DMS 273 (cell line): ENCODE results near the gene RANBP17.

Source experiments
- DNase-seq: peaks from one replicate; lab custom pipeline; 2025; ENCODE audit not compliant: unreplicated experiment; lab: John Stamatoyannopoulos, UW

RANBP17 gene

DNA sequence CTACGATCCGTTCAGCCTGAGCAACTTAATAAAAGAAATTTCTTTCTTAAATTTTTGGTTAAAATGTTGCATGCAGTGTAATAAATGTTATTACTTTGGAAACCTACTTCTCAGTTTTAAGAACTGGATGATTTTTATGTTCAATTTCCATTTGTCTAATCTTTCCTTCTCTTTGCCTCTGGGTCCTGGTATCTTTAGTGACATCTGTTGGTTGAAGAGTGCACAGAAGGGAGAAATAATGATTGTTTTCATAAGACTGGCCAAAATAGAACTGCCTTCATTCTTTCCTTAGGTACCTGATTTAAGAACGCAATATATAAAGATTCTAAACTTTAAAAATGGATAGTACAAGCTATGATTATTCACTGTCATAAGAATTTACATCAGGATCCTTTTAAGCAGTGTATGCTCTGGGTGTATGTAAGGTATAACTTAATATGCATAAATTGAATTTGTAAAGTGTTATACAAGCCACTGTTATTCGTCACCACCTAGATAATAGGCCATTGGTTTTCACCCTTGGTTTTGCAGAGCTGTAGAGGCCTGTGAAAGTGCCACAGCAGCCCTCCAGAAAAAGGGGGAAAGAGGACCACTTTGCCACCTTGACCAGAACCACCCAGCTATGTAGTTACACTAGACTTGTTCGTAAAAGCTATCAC, 364.4 kb downstream of the RANBP17 start:
- DNase-seq = peak; percentile 21

DNA sequence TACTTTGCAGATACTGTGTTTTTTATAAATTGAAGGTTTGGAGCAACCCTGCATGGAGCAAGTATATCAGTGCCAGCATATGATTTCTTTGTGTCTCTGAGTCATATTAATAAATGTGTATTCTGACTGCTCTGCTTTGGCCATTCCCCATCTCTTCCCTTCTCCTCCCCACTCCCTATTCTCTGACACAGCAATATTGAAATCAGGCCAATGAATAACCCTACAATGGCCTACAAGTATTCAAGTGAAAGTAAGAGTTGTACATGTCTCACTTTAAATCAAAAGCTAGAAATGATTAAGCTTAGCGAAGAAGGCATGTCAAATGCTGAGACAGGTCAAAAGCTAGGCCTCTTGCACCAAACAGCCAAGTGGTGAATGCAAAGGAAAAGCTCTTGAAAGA, 365.0 kb downstream of the RANBP17 start:
- DNase-seq = no peak

DNA sequence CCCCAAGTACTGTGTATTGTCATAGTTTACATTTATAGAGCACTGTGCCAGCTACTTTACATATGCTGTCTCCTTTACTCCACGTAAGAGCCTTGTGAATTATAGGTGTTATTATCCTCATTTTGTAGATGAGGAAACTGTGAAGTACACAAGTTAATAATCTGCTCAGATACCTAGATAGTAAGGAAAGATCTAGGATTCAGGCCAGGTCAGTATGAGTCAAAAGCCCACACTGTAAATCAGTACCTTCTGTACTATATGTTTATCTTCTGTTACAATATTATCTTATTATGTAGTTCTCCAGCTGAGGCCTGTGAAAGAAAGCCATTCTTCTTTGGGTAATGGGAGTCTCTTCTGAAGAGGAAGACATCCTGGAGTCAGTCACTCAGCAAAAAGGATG, 374.8 kb downstream of the RANBP17 start:
- no peak for DNase-seq

DNA sequence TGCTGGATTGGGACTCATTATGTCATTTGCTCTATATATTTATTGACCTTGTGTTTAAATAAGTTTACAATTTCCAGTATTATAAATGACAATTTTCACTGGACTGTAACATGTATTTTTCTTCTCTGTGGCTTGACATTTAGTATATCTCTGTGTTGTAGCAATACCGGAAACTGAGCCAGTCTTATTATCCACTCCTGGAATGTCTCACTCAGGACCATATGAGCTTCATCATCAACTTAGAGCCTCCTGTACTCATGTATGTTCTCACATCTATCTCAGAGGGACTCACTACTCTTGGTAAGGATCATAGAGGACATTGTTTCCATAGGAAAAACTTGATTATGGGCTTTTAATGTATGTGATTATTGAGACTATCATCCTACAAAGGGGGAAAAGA, 380.7 kb downstream of the RANBP17 start:
- DNase-seq = no peak

DNA sequence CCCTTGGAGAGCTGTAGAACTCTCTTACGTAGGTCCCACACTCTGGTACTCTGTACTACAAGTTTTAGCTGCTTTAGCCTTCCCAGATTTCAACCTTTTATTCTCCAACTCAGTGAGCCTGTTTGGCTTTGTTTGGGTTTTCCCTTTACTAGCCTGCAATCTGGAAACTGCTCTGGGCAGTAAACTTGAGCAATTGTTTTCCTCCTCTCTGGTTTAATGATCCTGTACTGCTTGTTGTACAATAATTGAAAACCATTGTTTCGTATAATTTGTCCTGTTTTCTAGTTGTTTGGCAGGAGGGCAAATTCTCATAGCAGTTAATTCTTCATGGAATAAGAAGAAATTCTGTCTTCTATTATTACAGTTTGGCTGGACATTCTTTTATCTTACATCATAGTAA, 384.4 kb downstream of the RANBP17 start:
- DNase-seq = no peak

DNA sequence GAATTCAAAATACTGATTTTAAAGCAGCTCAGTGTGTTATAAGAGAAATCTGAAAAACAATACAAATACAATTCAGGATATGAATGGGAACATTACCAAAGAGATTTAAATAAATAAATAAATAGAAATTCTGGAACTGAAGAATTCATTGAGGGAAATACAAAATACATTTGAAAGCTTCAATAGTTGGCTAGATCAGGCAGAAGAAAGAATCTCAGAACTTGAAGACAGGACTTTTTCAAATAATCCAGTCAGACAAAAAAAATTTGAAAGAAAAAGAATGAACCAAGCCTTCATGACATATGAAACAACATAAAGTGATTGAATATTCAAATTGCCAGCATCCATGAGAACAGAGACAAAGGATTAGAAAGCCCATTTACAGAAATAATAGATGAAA, 387.6 kb downstream of the RANBP17 start:
- peak; percentile 4 for DNase-seq

DNA sequence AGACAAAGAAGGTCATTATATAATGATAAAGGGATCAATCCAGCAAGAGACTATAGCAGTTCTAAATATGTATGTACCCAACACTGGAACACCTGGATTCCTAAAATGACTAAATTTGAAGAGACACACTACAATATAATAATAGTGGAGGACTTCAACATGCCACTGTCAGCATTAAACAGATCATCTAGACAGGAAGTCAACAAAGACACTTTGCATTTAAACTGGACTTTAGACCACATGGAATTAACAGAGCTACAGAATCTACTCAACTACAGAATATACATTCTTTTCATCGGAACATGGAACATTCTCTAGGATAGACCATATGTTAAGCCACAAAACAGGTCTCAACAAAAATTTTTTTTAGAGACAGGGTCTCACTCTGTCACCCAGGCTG, 388.9 kb downstream of the RANBP17 start:
- DNase-seq = no peak

DNA sequence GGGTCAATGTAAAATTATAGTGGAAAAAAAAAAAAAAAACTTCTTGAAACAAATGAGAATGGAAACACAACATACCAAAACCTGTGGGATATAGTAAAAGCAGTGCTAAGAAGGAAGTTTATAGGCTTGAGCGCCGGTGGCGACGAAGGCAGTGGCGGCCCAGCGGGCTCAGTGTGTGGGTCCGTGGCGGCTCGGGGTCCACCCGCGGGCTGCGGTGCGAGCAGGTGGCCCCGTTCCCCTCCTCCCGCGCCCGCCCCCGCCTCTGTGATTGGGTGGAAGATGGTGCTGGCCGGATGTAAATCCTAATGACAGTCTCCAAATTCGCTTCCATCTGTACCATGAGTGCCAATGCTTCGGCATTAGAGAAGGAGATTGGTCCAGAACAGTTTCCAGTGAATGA, 389.7 kb downstream of the RANBP17 start:
- DNase-seq = no peak

DNA sequence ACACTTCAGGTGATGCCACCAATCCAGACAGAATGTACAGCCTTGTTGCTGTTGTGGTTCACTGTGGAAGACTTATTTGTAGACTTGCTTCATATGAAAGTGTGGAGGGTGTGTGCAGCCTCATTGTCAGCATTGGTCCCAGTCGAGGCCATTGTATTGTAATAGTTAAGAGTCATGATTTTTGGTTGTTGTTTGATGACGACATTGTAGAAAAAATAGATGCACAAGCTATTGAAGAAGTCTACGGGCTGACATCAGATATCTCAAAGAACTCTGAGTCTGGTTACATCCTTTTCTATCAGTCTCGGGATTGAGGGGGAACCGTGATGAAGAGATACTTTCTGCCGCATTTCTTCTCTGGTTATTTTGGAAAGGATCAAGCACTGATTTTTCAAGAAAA, 390.9 kb downstream of the RANBP17 start:
- no peak for DNase-seq

DNA sequence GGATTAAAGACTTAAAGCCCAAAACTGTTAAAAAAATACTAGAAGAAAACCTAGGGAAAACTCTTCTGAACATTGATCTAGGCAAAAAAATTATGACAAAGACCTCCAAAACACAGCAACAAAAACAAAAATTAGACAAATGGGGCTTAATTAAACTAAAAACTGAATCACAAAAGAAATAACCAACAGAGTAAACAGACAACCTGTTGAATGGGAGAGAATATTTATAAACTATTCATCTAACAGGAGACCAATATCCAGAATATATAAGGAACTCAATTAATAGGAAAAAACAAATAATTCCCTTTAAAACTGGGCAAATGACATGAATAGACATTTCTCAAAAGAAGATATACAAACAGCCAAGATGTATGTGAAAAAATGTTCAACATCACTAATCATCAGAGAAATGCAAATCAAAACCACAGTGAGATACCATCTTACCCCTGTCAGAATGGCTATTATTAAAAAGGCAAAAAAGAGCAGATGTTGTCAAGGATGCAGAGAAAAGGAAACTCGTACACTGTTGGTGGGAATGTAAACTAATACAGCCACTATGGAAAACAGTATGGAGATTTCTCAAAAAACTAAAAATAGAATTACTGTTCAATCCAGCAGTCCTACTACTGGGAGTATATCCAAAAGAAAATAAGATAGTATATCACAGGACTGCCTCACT, 397.1 kb downstream of the RANBP17 start:
- no peak for DNase-seq

DNA sequence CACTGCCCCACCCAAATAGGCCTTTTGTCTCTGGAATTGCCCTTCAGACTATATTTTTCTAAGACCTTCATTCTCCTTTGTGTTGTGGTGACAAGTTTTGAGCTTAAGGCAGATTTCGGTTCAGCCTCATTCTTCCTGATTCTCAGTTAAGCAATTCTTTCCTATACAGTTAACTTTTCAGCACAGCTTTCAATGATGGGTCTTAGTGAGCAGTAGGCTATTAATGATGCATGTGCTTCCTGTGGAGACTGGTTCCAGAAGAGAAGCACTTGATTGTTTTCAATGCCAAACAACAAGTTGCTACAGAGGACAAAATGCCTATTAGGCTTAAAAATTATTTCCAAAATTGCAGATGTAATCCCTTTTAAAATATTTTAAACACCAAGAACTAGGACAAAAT, 399.5 kb downstream of the RANBP17 start:
- no peak for DNase-seq

DNA sequence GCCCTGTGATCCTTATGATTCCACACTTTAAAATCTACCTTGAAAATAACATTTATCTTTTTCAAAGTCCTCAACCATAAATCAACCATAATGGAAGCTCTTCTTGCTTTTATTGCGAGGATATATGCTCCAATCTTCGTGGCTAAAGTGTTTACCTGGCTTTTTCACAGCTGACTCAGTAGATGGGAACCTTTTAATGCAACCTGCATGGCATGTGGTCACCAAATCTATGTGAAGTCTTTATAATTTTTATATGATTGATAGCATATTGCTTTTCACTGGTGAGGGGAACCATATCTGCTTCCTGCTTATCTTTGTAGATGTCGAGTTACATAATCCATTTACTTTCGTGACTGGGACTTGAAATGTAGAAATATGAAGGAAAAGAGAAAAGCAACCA, 400.1 kb downstream of the RANBP17 start:
- DNase-seq = no peak

DNA sequence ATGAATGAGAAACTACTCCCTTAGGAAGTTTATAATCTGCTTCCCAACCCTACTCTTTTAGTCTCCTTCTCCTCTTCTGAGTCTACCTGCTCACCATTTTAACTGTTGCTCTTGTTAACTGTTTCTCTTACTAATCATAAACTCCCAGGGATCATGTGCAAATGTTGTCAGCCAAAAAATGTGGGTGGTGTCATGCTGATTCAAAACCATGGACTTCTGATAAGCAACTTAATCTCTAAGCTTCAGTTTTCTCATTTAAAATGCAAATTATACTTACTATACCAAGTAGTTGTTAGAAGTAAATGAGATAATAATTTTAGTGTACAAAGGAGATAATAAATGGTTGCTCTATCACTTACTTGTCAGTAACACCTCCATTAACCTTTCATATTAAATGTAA, 401.4 kb downstream of the RANBP17 start:
- DNase-seq = no peak

DNA sequence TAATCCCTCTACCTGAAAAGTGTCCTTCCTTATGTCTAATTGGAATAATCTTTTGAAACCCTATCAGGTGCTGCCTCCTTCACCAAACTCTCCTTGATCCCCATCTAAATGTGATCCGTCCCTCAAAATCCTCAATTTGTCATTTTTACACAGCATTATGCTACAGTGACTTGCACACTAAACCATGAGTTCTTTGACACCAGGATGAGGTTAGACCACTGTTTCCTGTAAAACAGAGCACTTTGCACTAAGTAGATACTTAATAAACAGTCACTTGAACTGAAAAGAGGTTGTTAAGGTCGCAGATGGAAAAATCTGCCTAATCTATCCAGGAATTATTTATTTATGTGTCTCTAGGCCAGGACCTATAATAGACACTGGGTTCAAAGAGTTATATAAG, 403.0 kb downstream of the RANBP17 start:
- no peak for DNase-seq

DNA sequence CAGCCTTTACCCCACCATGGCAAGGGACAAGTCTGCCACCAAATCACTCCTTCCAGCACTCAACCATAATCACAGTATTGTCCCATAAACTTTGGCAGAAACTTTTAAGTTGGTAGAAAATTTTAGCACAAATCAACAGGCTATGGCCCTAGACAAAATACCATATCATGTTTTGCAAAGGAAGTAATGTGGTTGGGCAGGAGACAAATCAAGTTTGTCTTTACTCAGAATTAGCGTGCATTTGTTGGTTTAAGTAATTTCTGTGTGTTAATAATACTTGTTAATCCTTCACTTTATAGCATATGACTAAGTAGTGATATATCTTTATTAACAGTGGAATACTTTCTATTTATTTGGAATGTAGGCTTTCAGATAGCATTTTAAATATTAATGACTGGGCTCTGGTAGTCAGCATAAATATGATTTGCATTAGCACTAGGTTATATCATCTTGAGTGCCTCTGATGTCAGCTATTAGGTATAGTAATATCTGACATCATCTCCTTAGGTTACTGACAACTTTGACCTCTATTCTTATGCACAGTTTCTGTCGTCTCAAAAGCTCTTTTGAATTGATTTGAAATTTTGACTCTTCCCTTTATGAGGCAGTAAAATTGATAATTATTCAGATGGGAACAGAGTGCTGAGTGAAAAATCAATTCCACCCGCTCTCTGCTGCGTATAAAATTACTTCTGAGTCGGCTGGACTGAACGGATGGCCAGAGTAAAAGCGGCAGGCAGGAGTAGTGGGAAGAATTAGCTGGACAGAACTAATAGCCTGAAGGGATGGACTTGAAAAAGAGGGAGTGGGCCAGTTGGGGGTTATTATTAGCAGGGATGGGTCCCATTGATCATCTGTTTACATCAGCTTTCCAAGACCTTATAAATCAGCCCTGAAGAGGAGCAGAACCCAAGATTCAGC, 407.1 kb downstream of the RANBP17 start:
- no peak for DNase-seq

DNA sequence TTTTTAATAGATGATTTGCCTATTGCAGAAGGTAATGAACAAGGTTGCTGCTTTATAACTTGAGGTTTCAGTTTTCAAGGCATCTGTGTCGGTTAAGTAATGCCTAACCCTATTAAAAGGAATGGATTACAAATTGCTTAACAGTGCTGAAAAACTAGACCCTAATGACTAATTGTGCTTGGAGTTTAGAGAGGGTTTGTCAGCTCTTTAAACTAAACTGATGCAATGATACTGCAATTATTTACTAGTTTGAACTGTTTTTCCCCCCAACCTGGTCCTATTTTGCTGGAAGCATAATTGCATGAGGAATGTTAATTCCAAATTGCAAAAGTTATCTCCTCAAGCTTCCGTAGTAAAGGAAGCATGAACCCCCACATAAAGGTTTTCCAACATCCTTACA, 407.9 kb downstream of the RANBP17 start:
- DNase-seq = no peak

DNA sequence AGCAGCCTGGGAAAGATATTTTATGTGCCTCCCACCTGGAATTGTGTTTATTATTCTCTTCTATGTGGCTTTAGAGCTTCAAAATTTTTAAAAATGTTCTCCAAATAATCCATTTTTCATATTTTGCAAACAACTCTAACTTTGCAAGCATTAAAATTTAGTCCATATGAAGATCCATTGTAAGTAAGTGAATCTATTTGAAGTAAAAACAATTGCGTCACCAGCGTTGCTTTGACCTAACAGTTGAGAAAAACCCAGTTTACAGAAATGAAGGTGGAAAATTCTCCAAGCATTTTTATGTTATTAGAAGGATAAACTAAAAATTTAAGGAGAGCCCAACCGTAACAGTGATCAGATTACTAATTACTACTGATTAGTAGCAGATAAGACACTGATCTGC, 408.3 kb downstream of the RANBP17 start:
- DNase-seq = no peak

DNA sequence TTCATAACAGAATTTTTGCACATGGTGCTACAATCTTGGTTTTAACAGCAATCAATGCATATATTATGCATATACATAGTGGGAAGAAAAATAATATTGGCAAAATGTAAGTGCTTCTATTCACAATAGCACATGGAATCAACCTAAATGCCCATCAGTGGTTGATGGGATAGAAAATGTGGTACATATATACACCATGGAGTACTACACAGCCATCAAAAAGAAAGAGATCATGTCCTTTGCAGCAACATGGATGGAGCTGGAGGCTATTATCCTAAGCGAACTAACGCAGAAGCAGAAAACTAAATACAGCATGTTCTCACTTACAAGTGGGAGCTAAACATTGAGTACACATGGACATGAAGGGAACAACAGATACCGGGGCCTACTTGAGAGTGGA, 410.0 kb downstream of the RANBP17 start:
- DNase-seq = no peak

DNA sequence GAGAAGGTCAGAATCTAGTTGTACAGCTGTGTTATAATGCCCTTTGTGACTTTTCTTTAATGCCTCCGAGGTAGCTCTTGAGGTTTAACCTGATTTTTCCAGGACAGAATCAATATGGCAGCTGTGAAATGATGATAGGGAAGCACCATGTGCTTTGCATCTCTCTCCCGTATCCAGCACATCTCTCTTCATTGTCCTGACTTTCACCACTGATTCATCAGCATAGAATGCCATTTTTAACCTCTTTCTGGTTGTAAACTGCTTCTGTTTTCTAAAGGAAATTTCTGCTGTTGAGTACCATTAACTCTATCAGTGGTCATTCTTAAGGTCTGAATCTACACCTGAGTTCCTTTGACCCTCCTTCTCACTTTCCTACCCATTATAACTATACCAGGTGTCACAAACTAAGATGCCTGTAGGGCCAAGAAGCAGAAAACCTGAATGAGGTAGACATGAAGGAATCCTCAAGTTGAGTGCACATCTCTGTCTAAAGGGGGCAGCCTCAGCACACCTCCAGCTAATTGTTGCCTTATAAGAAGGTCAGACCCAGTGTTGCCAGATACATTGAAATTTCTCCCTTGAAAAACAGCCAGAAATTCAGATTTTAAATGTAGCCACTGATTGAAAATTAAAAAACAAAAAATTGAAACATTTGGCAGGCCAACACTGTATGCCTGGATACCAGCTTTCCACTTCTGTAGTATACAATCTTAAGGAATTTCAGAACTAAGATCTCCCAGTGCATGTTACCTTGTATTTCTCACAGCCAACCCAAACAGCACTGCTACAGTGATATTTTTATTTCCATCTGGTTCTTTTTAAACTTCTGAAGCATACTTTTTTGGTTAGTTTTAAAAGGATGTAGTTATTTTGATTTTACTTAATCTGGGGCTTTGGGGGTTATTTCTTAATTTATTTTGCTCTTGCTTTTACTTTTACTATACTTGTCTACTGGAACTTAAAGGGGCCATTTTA, 411.5 kb downstream of the RANBP17 start:
- peak; percentile 59 for DNase-seq

DNA sequence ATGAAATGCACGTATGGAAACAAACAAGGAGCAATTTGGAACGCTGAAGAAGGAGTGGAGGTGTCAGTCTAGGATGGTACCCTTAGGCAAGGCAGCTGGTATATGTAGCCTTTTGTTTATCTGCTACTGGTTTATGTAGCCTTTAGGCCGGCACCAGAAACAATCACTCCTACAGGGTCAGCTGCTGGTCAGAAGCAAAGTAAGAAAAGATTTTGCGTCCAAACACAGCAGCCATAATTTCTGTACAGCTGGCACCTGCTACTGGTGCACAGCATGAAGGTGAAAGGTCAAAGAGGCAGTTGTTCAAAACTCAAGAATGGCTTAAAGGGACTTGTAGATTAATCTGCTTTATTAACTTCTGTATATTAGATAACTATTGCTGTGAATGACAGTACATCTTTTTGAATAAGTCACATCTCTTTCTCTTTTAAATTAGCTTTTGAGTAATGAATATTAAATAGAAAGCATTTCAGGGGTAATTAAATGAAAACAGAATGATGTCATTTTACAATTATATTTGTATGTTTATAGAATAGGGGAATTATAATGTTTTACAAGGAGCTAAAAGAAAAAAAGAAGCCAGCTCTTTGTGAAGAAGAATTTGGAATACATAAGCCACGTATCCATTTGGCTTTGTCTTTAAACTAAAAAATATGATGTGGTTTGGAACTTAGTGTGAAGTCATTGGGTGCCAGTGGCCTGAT, 414.2 kb downstream of the RANBP17 start:
- peak; percentile 21 for DNase-seq
